HEK293T (cell line): ENCODE results near the gene RPS19BP1.

Source experiments
- ELF4 ChIP-seq: fragments of 450-650 bp; IDR thresholded peaks from 2 replicates; pipeline ENCODE4 v1.6.1; 2017; ENCODE audit warnings: antibody characterized with exemption
- SP1 ChIP-seq: fragments of 450-650 bp; IDR thresholded peaks from 2 replicates; pipeline ENCODE4 v1.6.1; 2017

DNA sequence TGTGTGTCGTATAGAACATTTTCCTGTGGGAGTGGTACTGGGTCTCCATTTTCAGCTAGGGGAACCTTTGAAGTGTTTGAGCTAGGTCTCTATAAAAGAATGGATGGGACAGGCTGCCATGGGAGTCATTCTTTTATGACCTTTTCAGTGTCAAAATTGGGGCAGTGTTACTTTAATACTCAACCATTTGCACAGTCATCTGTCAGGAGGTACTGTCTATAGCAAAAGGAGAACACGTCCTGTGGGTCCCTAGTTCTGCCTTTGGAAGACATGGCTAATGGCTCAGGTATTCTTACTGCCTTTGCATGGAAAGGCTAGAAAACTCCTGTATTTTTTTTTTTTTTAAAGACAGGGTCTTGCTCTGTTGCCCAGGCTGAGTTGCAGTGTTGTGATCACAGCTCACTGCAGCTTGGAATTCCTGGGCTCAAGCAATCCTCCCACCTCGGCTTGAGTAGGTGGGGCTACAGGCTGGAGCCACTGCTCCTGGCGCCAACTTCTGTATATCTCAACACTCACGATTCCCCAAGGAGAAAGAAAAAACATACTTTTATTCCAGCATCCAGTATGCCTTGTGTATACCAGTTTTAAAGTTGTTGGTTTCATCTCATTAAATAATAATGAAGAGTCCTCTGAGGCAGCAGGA is 14.3 kb downstream of the RPS19BP1 start:
- TF ChIP-seq SP1 = no peak
- TF ChIP-seq ELF4 = no peak
